Measurements from ENCODE around the gene CKB. TPM values are rescaled to one million over a fixed set of nuclear protein-coding genes. Genes with fewer than 3 reads are reported as not detected.

CKB gene
- total and polyA plus RNA-seq, 2 donors (not counting 1 experiment from before 2014, with no cell fraction given): 3.1 to 4.7 TPM

- ChIA-PET POLR2A (interaction anchor here (0.5 kb wide), 1 partner anchor 90 kb away, joined by 3 read pairs; no protein-coding TSS in a partner anchor), CTCF (interaction anchor here (1.5 to 1.8 kb wide), 2 partner anchors 37 to 57 kb away, joined by 3 to 6 read pairs; no protein-coding TSS in a partner anchor)
- no peak overlapping the region for H3K4me3 ChIP-seq (ENCODE audit: control extremely low read depth in 1 of 5, extremely low read depth in 1 of 5, insufficient read depth in 1 of 5, low read depth in 2 of 5, low read length in 4 of 5)
- Mint-ChIP-seq H3K4me1 (peaks cover 35% of the 10 kb centered on the region), H3K27ac (no peak overlapping the region), H3K4me3 (no peak overlapping the region), H3K9me3 (ENCODE audit: insufficient read depth) (no peaks in the 10 kb centered on the region), H3K27me3 (no peaks in the 10 kb centered on the region)
- DNase-seq (no peak), ATAC-seq (ENCODE audit: low read depth) (no peak)
- no peak overlapping the region for H3K4me2 ChIP-seq (replicated peaks; ENCODE audit: low read depth, low read length, poor library complexity, severe bottlenecking)
- H3K27me3 ChIP-seq (replicated peaks in 1 of 4; ENCODE audit: control extremely low read depth in 1 of 4, control insufficient read depth in 3 of 4, insufficient read depth in 4 of 4, low read length in 3 of 4): no peaks in the 10 kb centered on the region
- H3K4me1 ChIP-seq (ENCODE audit: control insufficient read depth in 2 of 2, insufficient read depth in 2 of 2, low read length in 2 of 2): peaks cover 4 to 5% of the 10 kb centered on the region in 2 donors
- no peak overlapping the region for H3K9ac ChIP-seq (ENCODE audit: low read length)
- no peak for TF ChIP-seq EZH2 (IDR thresholded peaks at IDR 0.05; ENCODE audit: borderline replicate concordance, insufficient read depth, low read depth, low read length, poor library complexity, severe bottlenecking)
- TF ChIP-seq, protein P1, sequence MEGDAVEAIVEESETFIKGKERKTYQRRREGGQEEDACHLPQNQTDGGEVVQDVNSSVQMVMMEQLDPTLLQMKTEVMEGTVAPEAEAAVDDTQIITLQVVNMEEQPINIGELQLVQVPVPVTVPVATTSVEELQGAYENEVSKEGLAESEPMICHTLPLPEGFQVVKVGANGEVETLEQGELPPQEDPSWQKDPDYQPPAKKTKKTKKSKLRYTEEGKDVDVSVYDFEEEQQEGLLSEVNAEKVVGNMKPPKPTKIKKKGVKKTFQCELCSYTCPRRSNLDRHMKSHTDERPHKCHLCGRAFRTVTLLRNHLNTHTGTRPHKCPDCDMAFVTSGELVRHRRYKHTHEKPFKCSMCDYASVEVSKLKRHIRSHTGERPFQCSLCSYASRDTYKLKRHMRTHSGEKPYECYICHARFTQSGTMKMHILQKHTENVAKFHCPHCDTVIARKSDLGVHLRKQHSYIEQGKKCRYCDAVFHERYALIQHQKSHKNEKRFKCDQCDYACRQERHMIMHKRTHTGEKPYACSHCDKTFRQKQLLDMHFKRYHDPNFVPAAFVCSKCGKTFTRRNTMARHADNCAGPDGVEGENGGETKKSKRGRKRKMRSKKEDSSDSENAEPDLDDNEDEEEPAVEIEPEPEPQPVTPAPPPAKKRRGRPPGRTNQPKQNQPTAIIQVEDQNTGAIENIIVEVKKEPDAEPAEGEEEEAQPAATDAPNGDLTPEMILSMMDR (IDR thresholded peaks at IDR 0.05): no peak
- peaks cover 0 to 37% of the 10 kb centered on the region in 2 experiments for H3K36me3 ChIP-seq (replicated peaks in 1 of 2; ENCODE audit: control extremely low read depth in 1 of 2, control insufficient read depth in 1 of 2, extremely low read depth in 1 of 2, insufficient read depth in 2 of 2, low read length in 1 of 2)
- H4K20me1 ChIP-seq (ENCODE audit: control insufficient read depth, insufficient read depth, low read length, poor library complexity, severe bottlenecking): peaks cover 48% of the 10 kb centered on the region
- intact Hi-C loops (cut with micrococcal nuclease): no loop called here
- no peaks in the 10 kb centered on the region for H3K9me3 ChIP-seq (ENCODE audit: control extremely low read depth in 1 of 3, control insufficient read depth in 2 of 3, insufficient read depth in 1 of 3, low read length in 2 of 3)
- no peak overlapping the region for H2AFZ ChIP-seq (ENCODE audit: insufficient read depth, low read depth, low read length, poor library complexity, severe bottlenecking)
- peaks cover 80% of the 10 kb centered on the region for H3K79me2 ChIP-seq (ENCODE audit: control insufficient read depth, insufficient read depth, low read length)
- 97% methylated on average over 9 of the region's 15 CpGs for WGBS (ENCODE audit: insufficient coverage)
- no peak overlapping the region for H3K27ac ChIP-seq (ENCODE audit: low read length in 2 of 2)
Observed at GRCh38 chr14:103555559-103556337, 33.1 kb upstream of the CKB start.

GRCh38 chr14:103552846-103553210 is 30.2 kb upstream of the CKB start:
- Histone ChIP-seq H3K4me1 (ENCODE audit: control insufficient read depth in 2 of 2, insufficient read depth in 2 of 2, low read length in 2 of 2) (no peaks in the 10 kb centered on the region), H3K79me2 (ENCODE audit: control insufficient read depth, insufficient read depth, low read length) (peaks cover 64% of the 10 kb centered on the region), H3K9me3 (ENCODE audit: control extremely low read depth in 1 of 3, control insufficient read depth in 2 of 3, insufficient read depth in 1 of 3, low read length in 2 of 3) (no peaks in the 10 kb centered on the region), H3K27me3 (replicated peaks in 1 of 4; ENCODE audit: control extremely low read depth in 1 of 4, control insufficient read depth in 3 of 4, insufficient read depth in 4 of 4, low read length in 3 of 4) (no peaks in the 10 kb centered on the region), H3K4me2 (replicated peaks; ENCODE audit: low read depth, low read length, poor library complexity, severe bottlenecking) (no peak overlapping the region), H3K9ac (ENCODE audit: low read length) (no peak overlapping the region), H2AFZ (ENCODE audit: insufficient read depth, low read depth, low read length, poor library complexity, severe bottlenecking) (no peak overlapping the region), H3K27ac (ENCODE audit: low read length in 2 of 2) (no peak overlapping the region), H3K4me3 (ENCODE audit: control extremely low read depth in 1 of 5, extremely low read depth in 1 of 5, insufficient read depth in 1 of 5, low read depth in 2 of 5, low read length in 4 of 5) (no peak overlapping the region), H4K20me1 (ENCODE audit: control insufficient read depth, insufficient read depth, low read length, poor library complexity, severe bottlenecking) (peaks cover 30% of the 10 kb centered on the region), H3K36me3 (replicated peaks in 1 of 2; ENCODE audit: control extremely low read depth in 1 of 2, control insufficient read depth in 1 of 2, extremely low read depth in 1 of 2, insufficient read depth in 2 of 2, low read length in 1 of 2) (peaks cover 0 to 12% of the 10 kb centered on the region in 2 experiments)
- WGBS (ENCODE audit: insufficient coverage): 96% methylated on average over 9 of the region's 11 CpGs
- Mint-ChIP-seq H3K4me1 (peaks cover 14% of the 10 kb centered on the region), H3K27me3 (no peaks in the 10 kb centered on the region), H3K4me3 (no peak overlapping the region), H3K27ac (no peak overlapping the region), H3K9me3 (ENCODE audit: insufficient read depth) (no peaks in the 10 kb centered on the region)
- no peak for DNase-seq
- ChIA-PET POLR2A (no interaction called here), CTCF (interaction anchor here (2.0 kb wide), 1 partner anchor 34 kb away, joined by 6 read pairs; no protein-coding TSS in a partner anchor)
- intact Hi-C loops (cut with micrococcal nuclease): no loop called here
- no peak for TF ChIP-seq EZH2 (IDR thresholded peaks at IDR 0.05; ENCODE audit: borderline replicate concordance, insufficient read depth, low read depth, low read length, poor library complexity, severe bottlenecking)
- TF ChIP-seq, protein P1 (IDR thresholded peaks at IDR 0.05): no peak
- ATAC-seq (ENCODE audit: low read depth): no peak
